Measurements from ENCODE around the gene FPGS. TPM values are rescaled to one million over a fixed set of nuclear protein-coding genes. Genes with fewer than 3 reads are reported as not detected.

Gene FPGS
- polyA plus RNA-seq, 3 donors: 35.1 to 148 (median 52.1) TPM

DNA sequence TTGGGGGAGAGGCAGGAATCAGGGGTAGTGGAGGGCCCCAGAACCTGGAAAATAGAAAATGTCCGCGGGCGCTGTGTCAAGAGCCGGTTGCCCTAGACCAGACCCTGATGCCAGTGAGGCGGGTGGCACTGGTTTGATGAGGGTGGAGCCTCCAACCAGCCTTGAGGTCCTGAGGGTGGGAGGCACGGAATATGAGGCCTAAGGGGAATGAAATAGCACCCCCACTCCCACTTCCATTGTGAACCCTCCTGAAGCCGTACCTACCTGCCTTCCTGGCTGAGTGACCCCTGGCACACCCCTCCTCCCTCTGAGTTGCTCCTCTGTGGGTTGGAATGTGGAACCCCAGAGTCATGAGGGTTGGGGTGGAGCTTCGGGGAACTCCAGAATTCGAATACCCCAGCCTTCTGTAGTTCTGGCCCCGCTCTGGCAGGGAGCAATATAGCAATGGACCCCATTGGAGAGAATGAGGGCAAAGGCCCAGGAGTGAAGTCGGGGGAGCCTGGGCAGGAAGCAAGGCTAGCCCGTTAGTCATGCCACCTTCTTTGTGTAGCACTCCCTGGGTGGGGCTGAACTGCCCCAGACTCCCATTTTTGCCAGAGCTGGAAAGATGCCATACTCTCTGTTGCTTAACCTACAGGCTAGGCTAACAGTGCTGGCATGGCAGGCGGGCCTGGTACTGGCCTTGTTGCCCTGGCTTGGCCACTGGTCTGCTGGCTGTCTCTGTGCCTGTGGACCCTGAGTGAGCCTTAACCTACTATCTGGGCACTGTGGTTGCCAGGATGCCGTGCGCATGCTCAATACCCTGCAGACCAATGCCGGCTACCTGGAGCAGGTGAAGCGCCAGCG is 1.0 kb downstream of the FPGS start:
- H3K27ac ChIP-seq (ENCODE audit: low read depth, low read length): peak overlapping the region; percentile 79
- 35 to 43% (median 39%) methylated on average over 18 of the region's 18 CpGs for WGBS, 3 donors

GRCh38 chr9:127805620-127806019 is 2.9 kb downstream of the FPGS start:
- H3K27ac ChIP-seq (ENCODE audit: low read depth, low read length): no peak overlapping the region
- WGBS, 3 donors: 76 to 79% (median 77%) methylated on average over 8 of the region's 8 CpGs

GRCh38 chr9:127806871-127807270 is 4.2 kb downstream of the FPGS start:
- 92 to 94% (median 93%) methylated on average over 14 of the region's 14 CpGs for WGBS, 3 donors
- no peak overlapping the region for H3K27ac ChIP-seq (ENCODE audit: low read depth, low read length)

DNA sequence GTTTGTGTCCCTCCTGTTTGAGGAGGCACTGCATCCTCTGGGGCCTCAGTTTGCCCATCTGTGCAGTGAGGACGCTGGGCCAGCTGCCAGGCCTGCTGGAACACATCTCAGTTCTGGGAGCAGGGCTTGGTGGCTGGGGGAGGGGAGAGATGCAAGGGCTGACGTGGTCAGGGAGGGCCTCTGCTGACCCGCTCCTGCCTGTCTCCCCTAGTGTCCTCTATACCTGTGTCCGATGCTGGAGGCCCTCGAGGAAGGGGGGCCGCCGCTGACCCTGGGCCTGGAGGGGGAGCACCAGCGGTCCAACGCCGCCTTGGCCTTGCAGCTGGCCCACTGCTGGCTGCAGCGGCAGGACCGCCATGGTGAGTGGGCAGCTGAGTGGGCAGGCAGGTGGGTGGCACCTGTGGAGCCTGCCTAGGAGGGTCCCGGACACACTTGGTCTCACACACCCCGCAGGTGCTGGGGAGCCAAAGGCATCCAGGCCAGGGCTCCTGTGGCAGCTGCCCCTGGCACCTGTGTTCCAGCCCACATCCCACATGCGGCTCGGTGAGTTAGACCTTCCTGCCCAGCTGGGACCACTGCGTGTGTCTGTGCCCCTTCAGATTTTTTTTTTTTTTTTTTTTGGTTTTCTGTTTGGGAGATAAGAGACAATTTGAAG is 5.8 kb downstream of the FPGS start:
- 89 to 94% (median 92%) methylated on average over 10 to 17 of the region's 17 CpGs for WGBS, 3 donors
- H3K27ac ChIP-seq (ENCODE audit: low read depth, low read length): no peak overlapping the region

- H3K27ac ChIP-seq (ENCODE audit: low read depth, low read length): no peak overlapping the region
- 71 to 90% (median 85%) methylated on average over 9 of the region's 9 CpGs for WGBS, 3 donors
Observed at GRCh38 chr9:127809002-127809539, 6.4 kb downstream of the FPGS start.

GRCh38 chr9:127809540-127810377 is 7.1 kb downstream of the FPGS start:
- no peak overlapping the region for H3K27ac ChIP-seq (ENCODE audit: low read depth, low read length)
- WGBS, 3 donors: 38 to 71% (median 60%) methylated on average over 41 to 57 of the region's 57 CpGs

GRCh38 chr9:127810378-127811187 is 7.9 kb downstream of the FPGS start:
- H3K27ac ChIP-seq (ENCODE audit: low read depth, low read length): no peak overlapping the region
- WGBS, 3 donors: 95 to 98% (median 98%) methylated on average over 10 of the region's 10 CpGs

DNA sequence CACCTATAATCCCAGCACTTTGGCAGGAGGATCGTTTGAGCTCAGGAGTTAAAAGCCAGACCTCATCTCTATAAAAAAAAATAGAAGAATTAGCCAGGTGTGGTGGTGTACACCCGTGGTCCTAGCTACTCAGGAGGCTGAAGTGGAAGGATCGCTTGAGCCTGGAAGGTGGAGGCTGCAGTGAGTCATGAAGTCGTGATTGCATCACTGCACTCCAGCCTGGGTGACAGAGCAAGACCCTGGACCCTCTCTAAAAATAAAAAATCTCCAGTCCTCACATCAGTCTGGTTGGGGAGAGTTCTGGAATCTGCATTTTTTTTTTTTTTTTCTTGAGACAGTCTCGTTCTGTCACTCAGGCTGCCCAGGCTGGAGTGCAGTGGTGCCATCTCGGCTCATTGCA is 9.3 kb downstream of the FPGS start:
- 88 to 92% (median 91%) methylated on average over 6 of the region's 6 CpGs for WGBS, 3 donors
- no peak overlapping the region for H3K27ac ChIP-seq (ENCODE audit: low read depth, low read length)

- no peak overlapping the region for H3K27ac ChIP-seq (ENCODE audit: low read depth, low read length)
- 87 to 94% (median 90%) methylated on average over 19 of the region's 19 CpGs for WGBS, 3 donors
Observed at GRCh38 chr9:127812936-127813675, 10.4 kb downstream of the FPGS start.

DNA sequence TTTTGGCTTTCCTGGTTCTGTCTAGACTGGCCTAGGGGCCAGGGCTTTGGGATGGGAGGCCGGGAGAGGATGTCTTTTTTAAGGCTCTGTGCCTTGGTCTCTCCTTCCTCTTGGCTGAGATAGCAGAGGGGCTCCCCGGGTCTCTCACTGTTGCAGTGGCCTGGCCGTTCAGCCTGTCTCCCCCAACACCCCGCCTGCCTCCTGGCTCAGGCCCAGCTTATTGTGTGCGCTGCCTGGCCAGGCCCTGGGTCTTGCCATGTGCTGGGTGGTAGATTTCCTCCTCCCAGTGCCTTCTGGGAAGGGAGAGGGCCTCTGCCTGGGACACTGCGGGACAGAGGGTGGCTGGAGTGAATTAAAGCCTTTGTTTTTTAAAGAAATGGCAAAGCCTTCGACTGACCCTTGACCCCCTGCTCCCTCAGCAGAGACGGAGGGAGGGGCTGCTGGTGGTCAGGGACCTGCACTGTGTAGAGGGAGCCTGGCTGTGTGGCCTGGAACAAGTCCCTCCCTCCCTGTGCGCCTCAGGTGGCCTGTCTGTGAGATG is 11.1 kb downstream of the FPGS start:
- no peak overlapping the region for H3K27ac ChIP-seq (ENCODE audit: low read depth, low read length)
- 57 to 82% (median 72%) methylated on average over 9 of the region's 9 CpGs for WGBS, 3 donors

- WGBS, 3 donors: 85 to 93% (median 86%) methylated on average over 11 of the region's 11 CpGs
- H3K27ac ChIP-seq (ENCODE audit: low read depth, low read length): no peak overlapping the region
Observed at GRCh38 chr9:127814619-127815511, 12.2 kb downstream of the FPGS start.

- no peak overlapping the region for H3K27ac ChIP-seq (ENCODE audit: low read depth, low read length)
- WGBS, 3 donors: 84 to 87% (median 85%) methylated on average over 30 to 33 of the region's 33 CpGs
Observed at GRCh38 chr9:127815512-127816361, 13.1 kb downstream of the FPGS start.

GRCh38 chr9:127816362-127816725 is 13.7 kb downstream of the FPGS start:
- WGBS, 3 donors: 66 to 81% (median 67%) methylated on average over 3 of the region's 3 CpGs
- H3K27ac ChIP-seq (ENCODE audit: low read depth, low read length): no peak overlapping the region

DNA sequence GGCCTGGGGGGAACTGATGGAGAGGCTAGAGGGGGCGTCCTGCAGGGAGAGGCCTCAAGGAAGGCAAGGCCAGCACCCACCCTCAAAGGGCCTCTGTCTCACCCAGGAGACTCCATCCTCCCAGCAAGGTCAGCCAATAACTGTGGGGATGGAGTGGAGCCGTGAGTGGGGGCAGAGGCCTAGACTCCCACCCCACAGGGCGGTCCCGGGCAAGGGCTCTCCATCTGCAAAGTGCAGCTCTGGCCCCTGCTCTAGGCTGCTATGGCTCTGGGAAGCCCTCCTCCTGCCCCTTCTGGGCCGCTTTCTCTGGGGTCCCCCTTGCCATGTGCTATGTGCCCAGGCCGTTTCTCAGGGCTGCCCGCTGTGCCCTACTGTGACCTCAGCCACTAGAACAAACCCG is 14.0 kb downstream of the FPGS start:
- H3K27ac ChIP-seq (ENCODE audit: low read depth, low read length): no peak overlapping the region
- WGBS, 3 donors: 86 to 91% (median 88%) methylated on average over 8 of the region's 8 CpGs

DNA sequence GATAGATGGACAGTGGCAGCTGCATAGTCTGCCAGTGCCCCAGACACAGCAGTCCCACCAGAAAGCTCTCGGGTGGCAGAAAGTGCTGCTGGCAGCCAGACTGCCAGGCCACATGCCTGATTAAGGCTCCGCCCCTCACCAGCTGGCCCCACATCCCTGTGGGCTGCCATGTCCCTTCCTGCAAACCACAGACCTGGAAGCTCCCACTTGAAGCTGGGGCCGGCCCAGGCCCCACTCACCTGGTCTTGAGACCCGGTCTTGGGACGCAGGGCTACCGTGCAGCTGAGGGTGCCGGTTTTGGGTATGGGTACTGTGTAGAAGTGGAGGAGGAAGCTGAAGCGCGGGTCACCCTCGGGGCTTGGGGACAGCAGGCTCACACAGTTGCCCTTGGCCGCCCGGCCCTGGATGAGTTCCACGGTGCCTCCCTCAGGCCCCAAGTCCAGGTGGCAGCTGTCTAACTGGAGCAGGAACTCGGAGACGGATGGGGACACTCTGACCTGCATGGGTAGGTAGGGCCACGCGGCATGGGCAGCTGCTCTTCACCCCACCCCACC is 15.3 kb downstream of the FPGS start:
- WGBS, 3 donors: 81 to 83% (median 82%) methylated on average over 17 of the region's 17 CpGs
- H3K27ac ChIP-seq (ENCODE audit: low read depth, low read length): no peak overlapping the region
